GM19043 (cell line): Measurements from ENCODE around the gene NFATC1.

Experiments
- ATAC-seq: cut with Tn5 transposase; IDR thresholded peaks from one replicate; pipeline ENCODE4 v1.9.1; 2021; ENCODE audit warnings: low read depth; ENCODE audit not compliant: unreplicated experiment

NFATC1 gene

GRCh38 chr18:79574938-79575525, 179.3 kb downstream of the NFATC1 start:
- no peak for ATAC-seq

GRCh38 chr18:79575891-79576685, 180.4 kb downstream of the NFATC1 start:
- ATAC-seq: no peak

DNA sequence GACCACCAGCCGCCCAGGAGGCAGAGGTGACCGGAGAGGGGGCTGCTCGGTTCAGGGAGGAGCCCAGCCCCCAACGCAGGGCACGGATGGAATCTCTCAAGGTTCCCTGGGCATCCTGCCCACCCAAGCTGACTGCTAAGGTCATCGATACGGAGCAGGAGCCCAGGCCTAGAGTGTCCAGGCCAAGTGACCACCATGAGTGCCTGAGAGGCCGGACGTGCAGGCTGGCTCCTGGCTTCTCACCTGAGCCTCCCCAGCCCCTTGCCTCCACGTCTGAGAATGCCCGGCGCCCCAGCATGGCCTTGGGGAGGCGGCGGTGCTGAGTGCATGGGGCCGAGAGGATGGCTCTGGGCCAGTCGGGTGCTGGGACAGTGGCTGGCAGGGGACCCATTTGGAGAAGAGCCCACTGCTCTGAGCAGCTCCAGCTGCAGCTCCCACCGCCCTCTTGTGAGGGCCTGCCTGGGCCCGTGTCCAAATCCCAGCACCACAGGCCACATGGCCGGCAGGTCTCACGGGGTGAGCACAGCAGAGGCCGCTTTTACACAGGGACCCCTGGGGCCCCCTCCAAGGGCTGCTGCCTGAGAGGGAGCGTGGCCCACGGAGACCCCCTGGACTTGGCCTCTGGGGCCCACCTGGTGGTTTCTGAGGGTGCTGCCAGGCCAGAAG, 181.1 kb downstream of the NFATC1 start:
- ATAC-seq: no peak

- no peak for ATAC-seq
Observed at GRCh38 chr18:79577451-79578395, 182.0 kb downstream of the NFATC1 start.

- no peak for ATAC-seq
Observed at GRCh38 chr18:79578396-79579260, 182.9 kb downstream of the NFATC1 start.
